ENCODE results near the gene TRIP12. TPM values are rescaled to one million over a fixed set of nuclear protein-coding genes. Genes with fewer than 3 reads are reported as not detected.

TRIP12 gene
- polyA plus RNA-seq, 2 of the 4 experiments (the other 2 are of a cell fraction) = 103 to 151 TPM

DNA sequence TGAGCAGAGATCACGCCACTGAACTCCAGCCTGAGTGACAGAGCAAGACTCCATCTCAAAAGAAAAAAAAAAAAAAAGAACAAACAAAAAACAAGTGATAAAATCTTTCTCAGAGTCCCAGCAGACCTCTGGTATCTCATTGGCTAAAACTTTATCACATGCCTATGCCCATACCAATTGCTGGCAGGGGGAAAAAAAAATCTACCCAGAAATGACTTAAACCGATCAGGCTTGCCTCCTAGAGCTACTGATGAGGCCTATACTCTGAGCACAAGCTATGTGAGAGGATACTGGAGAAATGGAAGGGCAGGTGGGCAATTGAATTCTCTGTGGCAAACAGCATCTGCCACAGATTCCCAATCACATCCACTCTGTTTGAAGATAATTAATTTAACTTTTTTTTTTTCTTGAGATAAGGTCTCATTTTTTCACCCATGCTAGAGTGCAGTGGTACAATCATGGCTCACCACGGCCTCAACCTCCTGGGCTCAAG, 49.5 kb upstream of the TRIP12 start (continued):
- TF ChIP-seq EHMT2 (IDR thresholded peaks at IDR 0.05; ENCODE audit: low read depth) (no peak), NR3C1 (IDR thresholded peaks at IDR 0.05) (no peak)

- FAIRE-seq (no peak), ATAC-seq (no peak), DNase-seq (ENCODE audit: low read depth in 1 of 2, low spot score in 1 of 2) (no peak)
- ChIA-PET CTCF (interaction anchor here (0.6 kb wide), 2 partner anchors 8 to 21 kb away, joined by 3 to 7 read pairs; no protein-coding TSS in a partner anchor), POLR2A (no interaction called here)
- no peak overlapping the region for H3K4me2 ChIP-seq
- 75% methylated on average over 3 of the region's 3 CpGs for WGBS (ENCODE audit: missing lambda C conversion rate)
- TF ChIP-seq, protein P1, sequence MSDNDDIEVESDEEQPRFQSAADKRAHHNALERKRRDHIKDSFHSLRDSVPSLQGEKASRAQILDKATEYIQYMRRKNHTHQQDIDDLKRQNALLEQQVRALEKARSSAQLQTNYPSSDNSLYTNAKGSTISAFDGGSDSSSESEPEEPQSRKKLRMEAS (IDR thresholded peaks at IDR 0.05) = no peak
- TF ChIP-seq RARB (CRISPR knock-in tag; IDR thresholded peaks at IDR 0.05) (no peak), HDAC2 (IDR thresholded peaks at IDR 0.05) (no peak), ELK1 (IDR thresholded peaks at IDR 0.05; ENCODE audit: low read depth, low read length) (no peak), JUNB (IDR thresholded peaks at IDR 0.05) (no peak), RNF2 (IDR thresholded peaks at IDR 0.05; ENCODE audit: borderline replicate concordance, low read depth) (no peak), HEYL (CRISPR knock-in tag; IDR thresholded peaks at IDR 0.05) (no peak), NFE2L2 (conservative IDR thresholded peaks at IDR 0.05; ENCODE audit: low read length) (no peak), KDM5A (IDR thresholded peaks at IDR 0.05) (no peak), HOXA7 (CRISPR knock-in tag; IDR thresholded peaks at IDR 0.05) (no peak), PHF8 (IDR thresholded peaks at IDR 0.05; ENCODE audit: borderline replicate concordance, low read depth) (no peak), TP53 (CRISPR knock-in tag; IDR thresholded peaks at IDR 0.05) (no peak), REST (IDR thresholded peaks at IDR 0.05) (no peak), RAD21 (conservative IDR thresholded peaks at IDR 0.05 in 1 of 2, IDR thresholded peaks at IDR 0.05 in 1 of 2) (no peak), MYC (IDR thresholded peaks at IDR 0.05; ENCODE audit: borderline replicate concordance, low read length) (no peak)
- TF ChIP-seq, protein P2, sequence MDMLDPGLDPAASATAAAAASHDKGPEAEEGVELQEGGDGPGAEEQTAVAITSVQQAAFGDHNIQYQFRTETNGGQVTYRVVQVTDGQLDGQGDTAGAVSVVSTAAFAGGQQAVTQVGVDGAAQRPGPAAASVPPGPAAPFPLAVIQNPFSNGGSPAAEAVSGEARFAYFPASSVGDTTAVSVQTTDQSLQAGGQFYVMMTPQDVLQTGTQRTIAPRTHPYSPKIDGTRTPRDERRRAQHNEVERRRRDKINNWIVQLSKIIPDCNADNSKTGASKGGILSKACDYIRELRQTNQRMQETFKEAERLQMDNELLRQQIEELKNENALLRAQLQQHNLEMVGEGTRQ (IDR thresholded peaks at IDR 0.05) = no peak
- TF ChIP-seq, protein P3, sequence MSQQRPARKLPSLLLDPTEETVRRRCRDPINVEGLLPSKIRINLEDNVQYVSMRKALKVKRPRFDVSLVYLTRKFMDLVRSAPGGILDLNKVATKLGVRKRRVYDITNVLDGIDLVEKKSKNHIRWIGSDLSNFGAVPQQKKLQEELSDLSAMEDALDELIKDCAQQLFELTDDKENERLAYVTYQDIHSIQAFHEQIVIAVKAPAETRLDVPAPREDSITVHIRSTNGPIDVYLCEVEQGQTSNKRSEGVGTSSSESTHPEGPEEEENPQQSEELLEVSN (IDR thresholded peaks at IDR 0.05; ENCODE audit: borderline replicate concordance, low read depth) = no peak
- no peak overlapping the region for H3K4me3 ChIP-seq
- H3K9me3 ChIP-seq = no peaks in the 10 kb centered on the region
- no peak overlapping the region for H3K27ac ChIP-seq
- H3K4me1 ChIP-seq = no peaks in the 10 kb centered on the region
Observed at GRCh38 chr2:229970406-229970805, 48.6 kb upstream of the TRIP12 start.
